K562 (cell line): Measurements from ENCODE around the gene LCE2B. TPM values are rescaled to one million over a fixed set of nuclear protein-coding genes. Genes with fewer than 3 reads are reported as not detected.
A peak's percentile ranks its signal among the peaks of the same experiment; 100 is the strongest.

Experiments used
- ATAC-seq: fragments of 200-7000 bp; cut with Tn5 transposase; 3 replicates; pipeline ENCODE4 v1.9.1; 2020; ENCODE audit warnings: moderate library complexity
- BruUV-seq: library from RNA; stranded (reverse); fragments of 400-500 nt; replicated peaks from 2 replicates; lab custom pipeline; 2021; lab: Mats Ljungman, UMichigan
- CTCF ChIA-PET: fragments of 300-600 bp; formaldehyde crosslinking; extraction: SDS; loops from one replicate; lab custom pipeline; 2021; ENCODE audit warnings: low intra/inter-chr PET ratio; lab: Yijun Ruan, JAX
- POLR2A ChIA-PET: fragments of 300-600, 350-650 bp; sonication (Branson Sonifier 250); formaldehyde crosslinking; extraction: SDS; loops from one replicate; lab custom pipeline; 2021; ENCODE audit warnings: antibody characterized with exemption, inconsistent platforms; lab: Yijun Ruan, JAX
- DNase-seq, 4 experiments: peaks; one replicate each; pipeline versions ENCODE4 v3.0.0 to v3.0.0-alpha.2; 2011 to 2018; ENCODE audit warnings: low spot score in 3 of 4, mixed read lengths in 3 of 4; ENCODE audit errors: extremely low read depth in 1 of 4
- FAIRE-seq: peaks from 2 replicates; lab custom pipeline; 2011; peaks lifted over from hg19 to GRCh38; lab: Jason Lieb, UNC
- H2AFZ ChIP-seq: 2 replicates; pipeline ENCODE4 v1.6.0; 2011; ENCODE audit warnings: low read depth, low read length, control low read depth, inconsistent platforms
- H3K27ac ChIP-seq: fragments of 200-600 bp; 3 replicates; pipeline ENCODE4 v1.8.0; 2011; ENCODE audit warnings: low read depth, mild to moderate bottlenecking, control low read depth, inconsistent platforms, low read length, moderate library complexity, mixed read lengths; ENCODE audit errors: extremely low read depth
- H3K27me3 ChIP-seq, 2 experiments: fragments of 300-600 bp in 1 of 2; 2 replicates in 1 of 2; 3 replicates in 1 of 2; pipeline versions ENCODE4 v1.6.0 to v1.8.0; 2011; ENCODE audit warnings: inconsistent platforms in 2 of 2, low read length in 2 of 2, mild to moderate bottlenecking in 1 of 2, mixed read lengths in 1 of 2, moderate library complexity in 1 of 2; ENCODE audit not compliant: control insufficient read depth in 2 of 2, insufficient read depth in 2 of 2
- H3K36me3 ChIP-seq: fragments of 300-600 bp; 3 replicates; pipeline ENCODE4 v1.8.0; 2011; ENCODE audit warnings: mild to moderate bottlenecking, low read length, inconsistent platforms; ENCODE audit not compliant: control insufficient read depth, insufficient read depth
- H3K4me1 ChIP-seq, 2 experiments: fragments of 200-600 bp in 1 of 2; replicated peaks in 1 of 2; 2 replicates in 1 of 2; 3 replicates in 1 of 2; pipeline versions ENCODE4 v1.5.1 to v1.8.0; 2011; ENCODE audit warnings: inconsistent platforms in 2 of 2, low read length in 2 of 2, mild to moderate bottlenecking in 1 of 2, mixed read lengths in 1 of 2, moderate library complexity in 1 of 2; ENCODE audit not compliant: control insufficient read depth in 2 of 2, insufficient read depth in 2 of 2
- H3K4me2 ChIP-seq: 2 replicates; pipeline ENCODE4 v1.6.1; 2011; ENCODE audit warnings: low read length, control low read depth, inconsistent platforms, mixed read lengths; ENCODE audit not compliant: insufficient read depth
- H3K4me3 ChIP-seq: fragments of 200-600 bp; sonication (generic), shearing (Covaris generic); 2 replicates; pipeline ENCODE4 v1.5.1; 2016; ENCODE audit warnings: control low read depth, inconsistent platforms
- H3K79me2 ChIP-seq: fragments of 200-600 bp; 3 replicates; pipeline ENCODE4 v1.8.0; 2011; ENCODE audit warnings: low read length, inconsistent platforms; ENCODE audit not compliant: control insufficient read depth, insufficient read depth
- H3K9ac ChIP-seq, 2 experiments: 2 replicates each; pipeline versions ENCODE4 v1.6.0 to v1.6.1; 2011; ENCODE audit warnings: low read depth in 2 of 2, low read length in 2 of 2, control low read depth in 1 of 2, inconsistent platforms in 1 of 2, mild to moderate bottlenecking in 1 of 2, mixed read lengths in 1 of 2; ENCODE audit not compliant: insufficient read depth in 1 of 2
- H3K9me1 ChIP-seq: one replicate; pipeline ENCODE4 v1.6.0; 2011; ENCODE audit warnings: inconsistent platforms, mild to moderate bottlenecking, low read length, moderate library complexity; ENCODE audit not compliant: control insufficient read depth, insufficient read depth
- H3K9me3 ChIP-seq: replicated peaks from 2 replicates; pipeline ENCODE4 v1.5.1; 2011; ENCODE audit warnings: low read depth, low read length, inconsistent platforms; ENCODE audit not compliant: control insufficient read depth, insufficient read depth
- H4K20me1 ChIP-seq: replicated peaks from 2 replicates; pipeline ENCODE4 v1.6.1; 2011; ENCODE audit warnings: low read length, inconsistent platforms, mixed read lengths; ENCODE audit not compliant: control insufficient read depth, insufficient read depth
- CTCF ChIP-seq, 3 experiments: IDR thresholded peaks in 2 of 3; conservative IDR thresholded peaks in 1 of 3; 2 replicates each; pipeline ENCODE4 v1.5.1; 2011 to 2012; ENCODE audit warnings: low read length in 3 of 3, mild to moderate bottlenecking in 3 of 3, control low read depth in 2 of 3, improper control_type of control experiment in 1 of 3, inconsistent platforms in 1 of 3, low read depth in 1 of 3, mixed read lengths in 1 of 3, moderate library complexity in 1 of 3; ENCODE audit not compliant: insufficient read depth in 2 of 3
- KLF16 ChIP-seq: IDR thresholded peaks from 2 replicates; pipeline ENCODE4 v1.6.1; 2016; ENCODE audit warnings: antibody characterized with exemption
- MEF2A ChIP-seq: IDR thresholded peaks from 2 replicates; pipeline ENCODE4 v1.6.1; 2011; ENCODE audit warnings: low read depth, mild to moderate bottlenecking, low read length, moderate library complexity; ENCODE audit not compliant: control insufficient read depth
- RAD21 ChIP-seq, 2 experiments: fragments of 250-450 bp in 1 of 2; fragments of 450-650 bp in 1 of 2; sonication (Bioruptor Pico) in 1 of 2; formaldehyde crosslinking in 1 of 2; IDR thresholded peaks in 1 of 2; conservative IDR thresholded peaks in 1 of 2; 2 replicates each; pipeline versions ENCODE4 v1.4.0 to v1.8.0; 2020 to 2022; ENCODE audit warnings: mild to moderate bottlenecking in 2 of 2, moderate library complexity in 1 of 2
- SMC3 ChIP-seq: conservative IDR thresholded peaks from 2 replicates; pipeline ENCODE4 v1.6.1; 2011; ENCODE audit warnings: low read depth, low read length, improper control_type of control experiment; ENCODE audit not compliant: insufficient read depth
- ZBTB17 ChIP-seq: fragments of 450-650 bp; formaldehyde crosslinking; IDR thresholded peaks from 2 replicates; pipeline ENCODE4 v1.4.0; 2020; ENCODE audit warnings: mild to moderate bottlenecking
- ZFP30 ChIP-seq: fragments of 250-450 bp; sonication (Bioruptor Pico); IDR thresholded peaks from 2 replicates; pipeline ENCODE4 v1.8.0; 2022; ENCODE audit warnings: moderate library complexity, mild to moderate bottlenecking, inconsistent platforms, borderline replicate concordance
- ZFPM2 ChIP-seq: fragments of 250-450 bp; sonication (Bioruptor Pico); IDR thresholded peaks from 2 replicates; pipeline ENCODE4 v1.5.1; 2022; ENCODE audit warnings: mild to moderate bottlenecking
- ZNF384 ChIP-seq: IDR thresholded peaks from 2 replicates; pipeline ENCODE4 v1.6.1; 2012; ENCODE audit warnings: low read depth, low read length, improper control_type of control experiment
- ZNF512 ChIP-seq: IDR thresholded peaks from 2 replicates; pipeline ENCODE4 v1.6.1; 2016; ENCODE audit warnings: missing genetic modification characterization, missing compliant biosample characterization
- ZNF780A ChIP-seq: fragments of 250-450 bp; sonication (Bioruptor Pico); IDR thresholded peaks from 2 replicates; pipeline ENCODE4 v1.5.0; 2021; ENCODE audit warnings: mild to moderate bottlenecking
- whole genome bisulfite sequencing: fragments of 100-300 bp; shearing (Covaris generic); methylation state at CpG from one replicate; pipeline ENCODE4 v1.1.6; 2016; ENCODE audit warnings: low coverage, mixed read lengths; ENCODE audit not compliant: insufficient coverage; ENCODE audit errors: missing lambda C conversion rate; 5-methylcytosine and 5-hydroxymethylcytosine counted together
- in situ Hi-C: fragments of 300-500 bp; cut with MboI; formaldehyde crosslinking; loops from 4 replicates; pipeline ENCODE4 v1.15.0; 2018; ENCODE audit warnings: inconsistent platforms, mixed read lengths
- intact Hi-C: fragments of 100-400 bp; cut with micrococcal nuclease; formaldehyde crosslinking; loops from 2 replicates; pipeline ENCODE4 v1.14.2; 2022
- polyA plus RNA-seq, 8 experiments: library from polyadenylated mRNA; depleted of rRNA in 4 of 8; stranded (reverse) in 5 of 8; unstranded in 3 of 8; fragments of >200 nt; fragmentation: Nextera tagmentation in 2 of 8; fragmentation: Illumina TruSeq in 1 of 8; extraction: Ambion mirVana in 2 of 8; extraction: Trizol in 1 of 8; gene quantifications; 2 replicates each; pipeline versions ENCODE4 v1.2.1 to v1.2.3, GENCODE V29; 2011 to 2014; ENCODE audit warnings: inconsistent platforms in 1 of 8, missing spikeins in 1 of 8
- total RNA-seq, 7 experiments: library from RNA; depleted of rRNA in 6 of 7; stranded (reverse); fragments of >200 nt in 6 of 7; fragmentation: Illumina TruSeq in 2 of 7; extraction: Trizol in 2 of 7; gene quantifications; 2 replicates each; pipeline versions ENCODE4 v1.2.1 to v1.2.3, GENCODE V29; 2011 to 2021; ENCODE audit warnings: low replicate concordance in 1 of 7

LCE2B gene
- total and polyA plus RNA-seq, 9 of the 15 experiments (the other 6 are each of a cell fraction or from before 2014, with no cell fraction given), result not detected

GRCh38 chr1:152654110-152654509 is 31.8 kb upstream of the LCE2B start:
- WGBS, result 1% methylated on average over 9 of the region's 10 CpGs
- POLR2A ChIA-PET, result interaction anchor here (0.6 kb wide), 2 partner anchors 54 to 216 kb away, joined by 3 read pairs; partner anchors contain the start of gene LCE4A
- DNase-seq, result peak; percentile 65 to 75 (median 70)
- no peak overlapping the region for H2AFZ ChIP-seq
- no peak overlapping the region for H3K9ac ChIP-seq
- no peak overlapping the region for H3K4me3 ChIP-seq
- no peaks in the 10 kb centered on the region for H3K79me2 ChIP-seq
- in situ Hi-C loops, result loop anchor here (10.0 kb wide), 1 partner anchor 571 kb away; no protein-coding TSS in a partner anchor
- H3K36me3 ChIP-seq, result no peaks in the 10 kb centered on the region
- CTCF ChIA-PET, result interaction anchor here (0.6 to 1.1 kb wide), 5 partner anchors 129 to 566 kb away, joined by 3 to 8 read pairs (median 3); no protein-coding TSS in a partner anchor
- intact Hi-C loops, result loop anchor here (1.0 to 10.0 kb wide), 4 partner anchors 91 to 568 kb away; no protein-coding TSS in a partner anchor
- no peak overlapping the region for H3K4me2 ChIP-seq
- no peaks in the 10 kb centered on the region for H4K20me1 ChIP-seq
- H3K27ac ChIP-seq, result no peak overlapping the region
- peak; percentile 89 for FAIRE-seq
- no peaks in the 10 kb centered on the region for H3K9me3 ChIP-seq
- BruUV-seq, result no TSS peak
- H3K27me3 ChIP-seq, result no peaks in the 10 kb centered on the region
- H3K4me1 ChIP-seq, result no peaks in the 10 kb centered on the region
- H3K9me1 ChIP-seq, result peaks cover 3% of the 10 kb centered on the region
- ATAC-seq, result peak; percentile 94
- TF ChIP-seq SMC3, result peak; percentile 50
- TF ChIP-seq RAD21 (CRISPR knock-in tag; conservative IDR thresholded peaks at IDR 0.05 in 1 of 2, IDR thresholded peaks at IDR 0.05 in 1 of 2), result peak; percentile 42 to 54
- TF ChIP-seq ZBTB17 (CRISPR knock-in tag), result no peak
- peak; percentile 89 for TF ChIP-seq ZNF384
- TF ChIP-seq CTCF (IDR thresholded peaks at IDR 0.05 in 2 of 3, conservative IDR thresholded peaks at IDR 0.05 in 1 of 3; ENCODE audit: insufficient read depth in 2 of 3, low read depth in 1 of 3, low read length in 3 of 3), result peak; percentile 78 to 83 (median 83)
- TF ChIP-seq ZNF512, result peak; percentile 91
- no peak for TF ChIP-seq ZFP30 (CRISPR knock-in tag)
- no peak for TF ChIP-seq MEF2A
- peak; percentile 27; the same call in 1 of the 2 replicates for TF ChIP-seq KLF16
- no peak for TF ChIP-seq ZFPM2 (CRISPR knock-in tag)
- no peak for TF ChIP-seq ZNF780A
